Non-pigmented ciliary epithelial cell (primary cell): Measurements from ENCODE around the gene ASCC1.
"Not testable (repeated sequence)": the region's sequence is repeated elsewhere in the genome, so short reads cannot be mapped to it uniquely, and the experiment has no call there.

Experiments used
- DNase-seq: peaks from one replicate; pipeline ENCODE4 v3.0.0-alpha.2; 2010; ENCODE audit warnings: low read depth

Gene ASCC1

DNA sequence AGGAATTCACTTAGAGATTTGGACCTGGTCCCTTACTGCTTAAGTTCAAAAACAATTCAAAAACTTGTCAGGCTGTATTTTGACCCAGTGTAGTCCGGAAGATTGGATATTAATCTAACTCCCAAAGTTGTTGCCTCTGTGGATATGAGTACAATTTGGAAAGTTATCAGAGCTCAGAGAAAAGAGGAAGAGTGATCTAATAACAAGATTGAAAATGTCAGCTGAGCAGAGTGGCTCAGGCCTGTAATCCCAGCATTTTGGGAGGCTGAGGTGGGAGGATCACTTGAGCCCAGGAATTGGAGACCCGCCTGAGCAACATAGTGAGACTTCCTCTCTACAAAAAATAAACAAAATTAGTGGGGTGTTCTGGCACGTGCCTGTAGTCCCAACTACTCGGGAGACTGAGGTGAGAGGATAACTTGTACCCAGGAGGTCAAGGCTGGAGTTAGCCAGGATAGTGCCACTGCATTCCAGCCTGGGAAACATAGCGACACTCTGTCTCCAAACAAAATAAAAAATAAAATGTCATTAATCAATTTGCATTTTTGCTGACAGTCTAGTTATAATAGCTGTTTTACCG is 3.2 kb upstream of the ASCC1 start:
- DNase-seq, result no peak

DNA sequence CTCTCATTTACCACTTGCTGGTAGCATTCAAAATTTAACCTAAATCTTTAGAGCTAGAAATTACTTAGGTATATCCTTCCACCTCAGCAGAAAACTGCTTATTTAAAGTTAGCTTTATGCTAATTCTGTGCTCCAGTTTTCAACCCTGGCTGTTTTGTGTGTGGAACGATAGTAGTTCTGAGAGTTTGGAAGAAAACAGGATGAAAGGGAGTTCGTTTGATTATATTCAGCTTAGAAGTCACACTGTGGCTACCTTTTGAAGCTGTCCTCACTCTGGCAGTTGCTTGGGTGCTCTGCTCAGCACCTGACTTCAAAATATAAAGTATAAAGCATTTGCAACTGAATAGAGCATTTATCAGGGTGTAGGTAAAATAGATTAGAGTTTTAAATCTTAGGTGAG is 2.6 kb upstream of the ASCC1 start:
- DNase-seq, result no peak

DNA sequence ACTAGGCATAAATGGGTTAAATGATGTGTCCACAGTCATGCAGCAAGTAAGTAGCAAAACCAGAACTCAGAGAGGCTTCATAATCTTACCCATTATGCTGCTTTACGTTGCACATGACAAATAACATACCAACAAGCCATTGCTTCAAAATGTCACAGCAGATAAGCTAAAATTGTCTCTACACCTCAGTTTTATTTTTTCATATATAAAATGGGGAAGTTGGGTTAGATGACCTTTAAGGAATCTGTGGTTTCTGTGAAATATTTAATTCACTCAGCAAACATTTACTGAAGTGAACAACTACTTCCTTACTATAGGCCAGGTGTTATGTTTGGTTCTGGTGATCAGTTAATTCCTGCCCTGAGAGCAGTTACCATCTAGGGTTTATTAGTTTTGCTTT is 2.2 kb upstream of the ASCC1 start:
- no peak for DNase-seq

DNA sequence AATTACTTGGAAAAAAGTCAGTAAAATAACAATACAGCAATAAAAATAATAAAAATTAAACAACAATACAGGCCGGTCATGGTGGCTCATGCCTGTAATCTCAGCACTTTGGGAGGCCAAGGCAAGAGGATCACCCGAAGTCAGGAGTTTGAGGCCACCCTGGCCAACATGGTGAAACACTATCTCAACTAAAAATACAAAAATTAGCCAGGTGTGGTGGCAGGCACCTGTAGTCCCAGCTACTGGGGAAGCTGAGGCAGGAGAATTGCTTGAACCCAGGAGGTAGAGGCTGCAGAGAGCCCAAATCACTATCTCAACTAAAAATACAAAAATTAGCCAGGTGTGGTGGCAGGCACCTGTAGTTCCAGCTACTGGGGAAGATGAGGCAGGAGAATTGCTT is 4.2 kb downstream of the ASCC1 start:
- DNase-seq, result not testable (repeated sequence)

DNA sequence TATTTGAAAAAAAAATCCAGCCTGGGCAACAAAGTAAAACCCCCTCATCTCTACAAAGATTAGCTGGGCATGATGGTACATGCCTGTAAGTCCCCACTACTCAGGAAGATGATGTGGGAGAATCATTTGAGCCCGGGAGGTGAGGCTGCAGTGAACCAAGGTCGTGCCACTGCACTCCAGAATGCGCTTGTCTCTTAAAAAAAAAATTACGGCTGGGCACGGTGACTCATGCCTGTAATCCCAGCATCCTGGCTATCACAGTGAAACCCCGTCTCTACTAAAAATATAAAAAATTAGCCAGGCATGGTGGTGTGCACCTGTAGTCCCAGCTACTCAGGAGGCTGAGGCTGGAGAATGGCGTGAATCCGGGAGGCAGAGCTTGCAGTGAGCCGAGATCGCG is 4.7 kb downstream of the ASCC1 start:
- DNase-seq, result not testable (repeated sequence)

DNA sequence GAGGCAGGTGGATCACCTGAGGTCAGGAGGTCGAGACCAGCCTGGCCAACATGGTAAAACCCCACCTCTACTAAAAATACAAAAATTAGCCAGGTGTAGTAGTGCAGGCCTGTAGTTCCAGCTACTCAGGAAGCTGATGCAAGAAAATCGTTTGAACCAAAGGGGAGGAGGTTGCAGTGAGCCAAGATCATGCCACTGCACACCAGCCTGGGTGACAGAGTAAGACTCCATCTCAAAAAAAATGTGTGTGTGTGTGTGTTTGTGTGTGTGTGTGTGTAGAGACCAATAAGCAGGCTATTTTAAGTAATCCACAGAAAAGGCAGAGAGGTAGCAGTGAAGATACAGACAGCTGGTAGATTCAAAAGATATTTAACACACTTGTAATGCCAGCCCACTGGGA is 7.5 kb downstream of the ASCC1 start:
- not testable (repeated sequence) for DNase-seq

DNA sequence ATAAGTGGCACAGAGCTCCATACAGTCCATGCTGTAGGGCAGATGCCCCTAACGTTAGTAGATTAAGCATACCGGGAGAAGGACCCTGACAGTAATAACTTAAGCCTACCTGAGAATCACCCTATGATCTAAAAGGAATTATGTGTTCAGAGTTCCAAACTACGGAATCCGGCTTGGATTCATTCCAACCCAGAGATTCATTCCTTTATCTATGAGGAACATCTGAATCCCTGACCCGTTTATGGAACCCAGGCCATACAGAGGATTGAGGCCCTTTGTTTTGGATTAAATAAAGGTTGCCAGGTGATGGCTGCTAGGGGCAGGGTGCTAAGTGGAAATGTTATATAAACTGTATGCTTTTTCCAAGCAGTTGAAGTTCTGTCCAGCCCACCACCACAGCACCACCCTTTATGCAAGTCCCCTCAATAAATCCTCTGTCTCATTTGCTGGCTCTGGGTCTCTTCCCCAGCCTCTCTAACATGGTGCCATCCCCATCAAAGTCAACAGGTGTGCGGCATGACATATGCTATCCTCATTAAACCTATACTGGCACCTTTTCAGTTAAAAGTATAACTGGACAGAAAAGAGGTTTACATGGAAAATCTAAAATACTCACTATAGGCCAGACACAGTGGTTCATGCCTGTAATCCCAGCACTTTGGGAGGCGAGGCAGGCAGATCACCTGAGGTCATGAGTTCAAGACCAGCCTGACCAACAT is 9.4 kb downstream of the ASCC1 start:
- DNase-seq, result no peak

DNA sequence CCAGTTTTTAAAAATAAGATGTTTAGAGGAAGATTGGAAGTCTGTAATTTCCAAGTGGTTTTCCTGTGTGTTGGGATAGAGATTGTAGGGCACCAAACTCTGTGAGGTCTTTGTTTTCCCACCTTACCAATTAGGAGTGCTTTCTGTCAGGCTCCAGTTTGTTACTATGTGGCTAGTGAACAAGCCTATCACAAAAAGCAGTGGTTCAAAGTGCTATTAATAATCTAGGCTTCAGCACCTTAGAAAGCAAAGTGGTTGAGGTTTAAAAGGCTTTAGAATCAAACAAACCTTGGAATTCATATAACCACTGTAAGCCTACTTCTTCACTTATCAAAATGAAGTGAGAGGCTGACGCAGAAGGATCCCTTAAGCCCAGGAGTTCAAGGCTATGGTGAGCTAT is 11.4 kb downstream of the ASCC1 start:
- DNase-seq, result no peak

DNA sequence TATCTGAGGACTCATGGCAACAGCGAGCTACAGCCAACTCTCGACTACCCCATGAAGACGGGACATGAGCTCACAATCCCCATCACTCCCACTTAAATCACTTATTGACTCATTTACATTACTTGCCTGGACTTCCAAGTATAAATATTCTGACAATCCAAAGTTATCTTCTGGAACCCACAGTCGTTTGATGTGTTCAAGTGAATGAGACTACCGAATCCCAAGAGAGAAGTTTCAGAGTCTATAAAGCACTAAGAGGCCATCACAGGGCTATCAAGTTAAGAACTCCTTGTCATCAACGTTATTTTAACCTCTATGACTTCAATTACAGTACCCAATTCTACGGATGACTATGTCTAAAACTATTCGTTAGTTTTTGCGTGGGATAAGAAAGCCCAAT is 11.8 kb downstream of the ASCC1 start:
- DNase-seq, result no peak

DNA sequence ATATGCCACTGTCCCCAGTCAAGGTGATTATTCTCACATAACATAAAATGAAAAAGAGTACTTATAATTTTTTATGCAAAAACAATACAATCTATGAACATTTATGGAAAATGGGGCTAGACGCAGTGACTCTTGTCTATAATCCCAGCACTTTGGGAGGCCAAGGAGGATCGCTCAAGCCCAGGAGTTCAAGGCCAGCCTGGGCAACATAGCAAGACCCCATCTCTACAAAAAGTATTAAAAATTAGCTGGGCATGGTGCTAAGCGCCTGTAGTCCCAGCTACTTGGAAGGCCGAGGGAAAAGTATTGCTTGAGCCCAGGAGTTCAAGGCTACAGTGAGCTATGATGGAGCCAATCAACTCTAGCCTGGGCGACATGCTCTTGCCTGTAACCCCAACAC is 14.8 kb downstream of the ASCC1 start:
- DNase-seq, result no peak

DNA sequence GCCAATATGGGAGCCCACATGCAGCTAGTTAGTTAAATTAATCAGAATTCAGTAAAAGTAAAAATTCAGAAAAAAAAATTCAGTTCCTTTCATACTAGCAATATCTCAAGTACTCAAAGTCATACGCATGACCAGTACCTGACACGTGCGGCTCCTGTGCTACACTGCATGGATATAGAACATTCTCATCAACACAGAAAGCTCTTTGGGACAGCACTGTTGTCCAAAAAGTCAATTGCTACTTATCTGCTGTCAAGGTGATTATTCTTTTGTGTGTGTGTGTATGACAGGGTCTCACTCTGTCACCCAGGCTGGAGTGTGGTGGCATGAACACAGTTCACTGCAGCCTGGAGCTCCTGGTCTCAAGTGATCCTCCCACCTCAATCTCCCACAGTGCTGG is 15.2 kb downstream of the ASCC1 start:
- DNase-seq, result no peak

DNA sequence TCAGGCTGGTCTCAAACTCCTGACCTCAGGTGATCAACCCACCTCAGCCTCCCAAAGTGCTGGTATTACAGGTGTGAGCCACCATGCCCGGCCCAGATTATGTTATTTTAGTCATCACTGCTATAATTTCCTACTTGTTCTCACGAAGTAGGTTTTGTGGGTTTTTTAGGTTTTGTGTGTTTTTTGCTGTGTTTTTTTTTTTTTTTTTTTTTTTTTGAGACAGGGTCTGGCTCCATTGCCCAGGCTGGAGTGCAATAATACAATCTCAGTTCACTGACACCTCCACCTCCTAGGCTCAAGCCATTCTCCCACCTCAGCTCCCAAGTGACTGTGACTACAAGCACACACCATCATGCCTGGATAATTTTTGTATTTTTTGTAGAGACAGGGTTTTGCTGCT is 21.1 kb downstream of the ASCC1 start:
- DNase-seq, result no peak

DNA sequence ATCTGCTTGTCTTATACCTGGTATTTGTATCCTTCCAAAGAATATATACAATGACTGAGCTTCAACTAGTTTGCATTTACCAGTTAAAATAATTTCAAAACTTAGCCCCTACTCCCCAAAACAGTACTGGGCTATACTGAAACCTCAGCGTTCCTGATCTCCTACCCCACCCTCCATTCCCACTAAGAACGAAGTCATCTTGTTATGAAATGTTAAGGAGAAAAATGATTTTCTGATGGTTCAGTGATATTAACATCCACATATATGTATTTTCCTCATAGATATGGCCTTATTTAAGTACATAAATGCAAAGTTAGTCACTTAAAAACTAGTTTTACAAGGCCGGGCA is 29.1 kb downstream of the ASCC1 start:
- no peak for DNase-seq

DNA sequence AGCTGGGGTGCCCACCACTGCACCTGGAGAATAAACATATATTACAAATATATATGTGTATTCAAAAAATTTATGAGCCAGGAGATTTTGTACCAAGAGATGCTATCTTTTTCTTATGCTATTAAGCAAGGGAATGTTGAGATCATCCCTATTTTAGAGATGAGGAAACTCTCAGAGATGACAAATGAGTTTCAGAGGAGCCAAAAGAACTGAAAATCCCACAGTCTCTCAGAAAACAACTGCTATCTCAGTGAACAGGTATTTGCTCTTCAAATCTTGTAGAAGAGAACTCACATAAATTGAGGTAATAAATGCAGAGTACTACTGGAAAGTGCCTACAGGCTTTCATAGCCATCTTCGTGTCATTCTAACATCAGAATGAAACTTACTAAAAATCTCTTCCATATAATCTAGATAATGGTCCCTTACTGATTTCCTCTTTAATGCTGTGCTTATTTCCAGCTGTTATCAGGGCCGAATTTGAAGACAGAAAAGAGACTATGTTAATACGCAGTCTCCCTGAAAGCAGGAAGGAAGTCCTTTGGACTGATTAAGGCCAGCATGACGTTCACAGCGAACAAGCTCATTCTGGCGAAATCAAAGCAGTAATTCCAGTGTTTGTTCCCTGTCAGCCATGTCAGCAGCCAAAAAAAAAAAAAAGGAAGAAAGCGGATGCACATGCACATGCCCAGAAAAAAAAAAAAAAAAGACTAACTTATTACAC is 29.7 kb downstream of the ASCC1 start:
- no peak for DNase-seq

DNA sequence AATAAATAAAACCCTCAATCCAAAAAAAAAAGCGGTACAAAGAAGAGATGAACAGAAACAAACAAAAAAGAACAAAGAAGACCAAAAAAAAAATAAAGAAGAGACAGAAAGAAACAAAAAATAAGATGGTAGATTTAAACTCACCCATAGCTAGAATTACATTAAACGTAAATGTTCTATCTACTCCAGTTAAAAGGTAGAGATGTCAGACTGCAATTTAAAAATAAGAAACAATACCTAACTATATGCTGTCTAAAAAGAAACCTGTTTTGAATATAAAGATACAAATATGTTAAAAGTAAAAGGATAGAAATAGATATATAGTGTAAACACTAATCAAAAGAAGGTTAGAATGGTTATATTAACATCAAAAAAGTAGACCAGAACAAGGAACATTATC is 31.9 kb downstream of the ASCC1 start:
- DNase-seq, result no peak

DNA sequence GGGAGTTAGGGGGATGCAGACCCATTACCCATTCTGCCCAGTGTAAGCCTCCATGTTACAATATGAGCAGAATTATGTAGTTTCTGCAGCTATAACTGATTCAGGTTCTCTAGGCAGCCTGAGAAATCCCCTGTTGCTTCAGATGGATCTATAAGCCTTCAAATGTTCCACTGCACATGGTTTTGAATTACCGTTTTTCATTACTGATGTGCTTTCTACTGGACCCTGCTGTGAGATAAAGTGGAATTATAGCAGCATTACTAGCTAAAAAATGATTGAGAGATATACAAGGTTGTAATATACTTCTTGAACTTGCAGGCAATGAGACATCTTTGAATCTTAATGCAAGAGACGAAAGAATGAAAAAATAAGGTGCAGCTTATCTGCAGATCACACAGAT is 38.6 kb downstream of the ASCC1 start:
- DNase-seq, result no peak

DNA sequence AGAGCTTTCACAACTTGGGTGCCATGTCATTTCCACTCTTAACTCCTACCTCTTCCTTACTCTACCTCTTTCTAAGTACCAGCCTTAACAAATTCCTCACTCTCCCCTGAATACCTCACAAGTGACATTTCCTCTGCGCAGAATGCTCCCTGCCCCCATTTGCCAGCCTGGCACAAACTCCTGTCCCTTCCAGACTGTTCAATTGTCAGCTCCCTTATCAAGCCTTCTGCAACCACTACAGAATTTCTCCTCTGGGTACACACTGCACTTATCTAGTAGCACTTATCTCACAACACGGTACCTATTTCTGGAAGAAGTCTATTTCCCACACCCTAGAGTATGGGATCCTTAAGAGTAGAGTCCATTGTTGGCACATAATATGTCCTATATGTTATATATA is 39.4 kb downstream of the ASCC1 start:
- no peak for DNase-seq

DNA sequence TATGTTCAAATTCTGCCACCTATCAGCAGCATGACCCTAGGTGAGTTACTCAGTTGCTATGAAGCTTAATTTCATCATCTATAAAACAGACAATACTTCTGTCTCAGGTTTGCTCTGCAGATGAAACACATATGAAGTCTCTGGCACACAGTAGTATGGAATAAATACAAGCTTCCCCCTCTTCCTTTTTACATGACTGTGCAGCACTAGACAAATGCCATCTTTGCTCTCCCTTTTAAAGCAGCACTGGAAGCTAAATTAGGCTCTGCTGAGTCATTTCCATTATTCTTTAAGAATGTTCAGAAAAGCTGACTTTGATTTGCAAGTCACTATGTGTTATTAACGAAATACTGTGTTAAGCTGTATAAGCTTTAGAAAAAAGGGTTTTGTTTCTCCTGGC is 40.9 kb downstream of the ASCC1 start:
- DNase-seq, result no peak

DNA sequence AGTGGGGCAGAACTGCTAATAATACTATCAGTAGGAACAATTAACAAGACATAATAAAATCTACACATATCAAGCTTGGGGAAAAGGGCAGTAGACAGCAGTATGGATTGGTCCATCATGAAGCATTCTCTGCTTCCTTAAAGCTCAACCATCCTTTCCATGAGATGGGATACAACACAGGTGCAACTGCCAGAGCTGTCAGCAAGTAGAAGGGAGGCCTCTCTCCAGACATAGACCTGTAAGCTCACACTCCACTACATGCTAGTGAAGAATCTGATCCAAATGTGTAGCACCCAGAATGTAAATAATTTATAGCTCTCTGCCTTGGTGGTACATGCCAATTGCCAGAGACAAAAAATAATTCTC is 41.8 kb downstream of the ASCC1 start:
- DNase-seq, result no peak

DNA sequence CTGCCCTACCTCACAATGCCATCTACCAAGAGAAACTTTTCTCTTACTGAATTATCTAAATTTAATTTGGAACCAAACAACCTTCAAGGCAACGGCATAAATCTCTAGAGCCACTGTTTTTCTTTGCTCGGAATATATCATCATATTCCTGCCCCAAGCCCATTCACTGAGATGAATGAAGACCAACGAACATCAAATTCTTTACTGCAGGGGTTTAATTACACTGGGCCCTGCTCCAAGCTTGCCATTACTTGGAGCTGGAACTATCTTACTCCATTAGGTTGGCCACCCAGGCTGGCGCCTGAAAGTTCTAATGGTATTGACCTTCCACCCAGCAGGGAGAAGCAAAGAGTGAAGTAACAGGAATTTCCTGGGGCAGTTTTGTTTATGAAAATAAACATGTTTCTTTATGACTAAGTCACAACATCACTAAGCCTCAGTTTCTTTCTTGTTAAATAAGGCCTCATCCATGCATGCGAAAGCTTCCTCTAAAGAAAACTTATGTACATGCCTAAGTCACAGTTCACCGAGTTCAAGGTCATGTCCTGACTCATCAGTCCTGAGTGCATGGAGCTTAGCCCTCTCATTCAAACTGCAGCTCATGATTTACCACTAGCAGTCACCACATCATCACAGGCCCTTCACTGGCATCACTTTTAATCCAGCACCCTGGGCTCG is 42.3 kb downstream of the ASCC1 start:
- no peak for DNase-seq

DNA sequence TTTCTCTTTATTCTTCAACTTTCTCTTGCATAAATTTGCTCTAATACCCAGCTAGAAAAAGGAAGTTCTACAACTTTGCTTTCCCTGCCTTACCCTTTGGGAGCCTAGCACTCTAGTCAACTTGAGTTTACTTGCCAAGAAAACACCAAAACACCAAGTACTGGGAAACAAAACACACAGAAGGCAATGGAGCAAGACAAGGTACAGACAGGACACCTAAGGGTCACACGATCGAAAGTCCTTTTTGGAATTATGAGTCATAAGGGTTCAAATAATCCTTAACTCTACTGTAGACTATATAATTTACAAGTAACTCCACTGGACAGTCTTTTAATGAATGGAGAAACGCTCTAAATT is 42.8 kb downstream of the ASCC1 start:
- no peak for DNase-seq

DNA sequence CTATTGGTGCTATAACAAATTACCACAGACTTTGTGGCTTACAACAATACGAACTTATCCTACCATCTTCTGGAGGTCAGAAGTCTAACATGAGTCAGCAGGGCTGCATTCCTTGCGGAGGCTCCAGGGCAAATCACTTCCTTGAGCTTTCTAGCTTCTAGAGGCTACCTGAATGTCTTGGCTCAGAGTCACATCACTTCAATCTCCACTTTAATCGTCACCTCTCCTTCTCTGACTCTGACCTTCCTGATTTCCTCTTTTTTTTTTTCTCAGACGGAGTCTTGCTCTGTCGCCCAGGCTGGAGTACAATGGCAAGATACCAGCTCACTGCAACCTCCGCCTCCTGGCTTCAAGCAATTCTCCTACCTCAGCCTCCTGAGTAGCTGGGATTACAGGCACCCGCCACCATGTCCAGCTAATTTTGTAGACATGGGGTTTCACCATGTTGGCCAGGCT is 44.9 kb downstream of the ASCC1 start:
- peak; percentile 74 for DNase-seq

DNA sequence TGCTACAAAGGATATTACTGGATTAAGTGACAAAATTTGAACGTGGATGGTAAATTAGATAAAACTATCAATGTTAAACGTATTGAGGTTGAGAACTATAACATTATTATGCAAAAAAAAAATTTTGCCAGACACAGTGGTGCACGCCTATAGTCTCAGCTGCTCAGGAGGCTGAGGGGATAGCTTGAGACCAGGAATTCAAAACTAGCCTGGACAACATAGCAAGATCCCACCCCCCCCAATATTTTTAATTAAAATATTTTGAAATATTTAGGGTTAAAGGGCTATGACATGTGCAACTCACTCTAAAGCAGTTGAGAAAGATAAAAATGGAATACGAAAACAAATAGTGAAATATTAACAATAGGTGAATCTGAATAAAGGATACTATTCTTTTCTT is 45.3 kb downstream of the ASCC1 start:
- no peak for DNase-seq
